NCI-H2196 (cell line): ENCODE measurements around the gene TMEM86B.

Experiments
- DNase-seq: peaks from one replicate; lab custom pipeline; 2025; ENCODE audit not compliant: unreplicated experiment; lab: John Stamatoyannopoulos, UW

TMEM86B gene

GRCh38 chr19:55179606-55180484 is 48.7 kb downstream of the TMEM86B start, which contains the start of gene SYT5:
Gene SYT5 (minus strand): TSS chr19:55180289. CDS start chr19:55179041, 1,248 bp downstream.
- DNase-seq = peak; percentile 33

- DNase-seq = peak; percentile 95
Measured at GRCh38 chr19:55178781-55179599, 49.6 kb downstream of the TMEM86B start.
